Measurements from ENCODE around the gene RNF4.

The RNF4 gene

DNA sequence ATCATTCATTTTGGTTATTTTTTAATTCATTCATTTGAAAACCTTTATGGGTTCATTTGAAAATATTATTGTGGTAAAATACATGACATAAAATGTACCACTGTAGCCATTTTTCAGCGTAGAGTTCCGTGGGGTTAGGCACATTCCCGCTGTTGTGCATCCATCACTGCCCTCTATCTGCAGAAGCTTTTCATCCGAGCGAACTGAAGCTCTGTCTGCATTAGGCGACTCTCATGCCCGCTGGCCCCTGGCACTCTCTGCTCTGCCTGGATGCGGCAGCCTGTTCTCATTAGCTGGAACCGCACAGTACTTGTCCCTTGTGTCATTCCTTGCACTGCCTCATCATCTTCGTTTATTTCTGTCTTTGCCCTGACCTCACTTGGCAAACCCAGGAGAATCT is 32.6 kb upstream of the RNF4 start:
- Histone ChIP-seq H3K27ac (no peak overlapping the region), H3K9me3 (ENCODE audit: severe bottlenecking) (no peaks in the 10 kb centered on the region)
- DNase-seq = no peak

DNA sequence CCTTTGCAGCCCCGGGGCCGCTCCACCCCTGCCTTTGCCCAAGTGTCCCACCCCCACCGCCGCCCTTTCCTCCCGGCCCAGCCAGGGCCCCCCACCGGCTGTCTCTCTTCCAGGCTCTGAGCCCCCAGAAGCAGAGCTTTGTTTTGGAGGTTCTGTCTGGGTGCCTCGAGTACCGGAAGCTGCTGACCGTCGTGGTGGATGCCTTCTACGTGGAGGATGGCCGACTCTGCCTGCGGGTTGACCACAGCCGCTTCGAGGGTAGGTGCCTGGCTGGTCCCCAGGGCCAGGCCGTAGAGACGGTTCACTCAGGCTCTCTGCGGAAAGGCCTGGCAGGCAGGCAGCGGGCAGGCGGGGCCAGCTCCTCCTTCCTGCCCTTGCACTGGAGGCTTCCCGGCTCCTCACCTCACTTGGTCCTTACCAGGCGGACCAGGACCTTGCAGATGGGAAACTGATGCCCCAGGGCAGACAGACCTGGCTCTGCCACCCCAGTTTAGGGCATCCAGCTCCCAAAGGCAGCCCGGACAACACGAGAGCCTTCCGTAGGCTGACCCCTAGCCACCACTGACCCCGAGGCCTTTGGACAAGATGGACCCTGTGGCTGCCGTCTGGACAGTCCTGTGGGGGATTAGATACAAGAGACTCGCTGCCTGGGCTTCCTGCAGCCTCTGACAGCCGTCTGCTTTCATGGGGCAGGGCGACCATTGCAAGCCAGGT is 32.0 kb upstream of the RNF4 start:
- Histone ChIP-seq H3K4me3 (ENCODE audit: low read depth, low read length) (no peak overlapping the region), H3K36me3 (no peaks in the 10 kb centered on the region), H3K27me3 (ENCODE audit: insufficient read depth, low read depth, severe bottlenecking) (no peaks in the 10 kb centered on the region), H3K27ac (no peak overlapping the region), H3K9me3 (ENCODE audit: severe bottlenecking) (no peaks in the 10 kb centered on the region)
- TF ChIP-seq, protein P1, sequence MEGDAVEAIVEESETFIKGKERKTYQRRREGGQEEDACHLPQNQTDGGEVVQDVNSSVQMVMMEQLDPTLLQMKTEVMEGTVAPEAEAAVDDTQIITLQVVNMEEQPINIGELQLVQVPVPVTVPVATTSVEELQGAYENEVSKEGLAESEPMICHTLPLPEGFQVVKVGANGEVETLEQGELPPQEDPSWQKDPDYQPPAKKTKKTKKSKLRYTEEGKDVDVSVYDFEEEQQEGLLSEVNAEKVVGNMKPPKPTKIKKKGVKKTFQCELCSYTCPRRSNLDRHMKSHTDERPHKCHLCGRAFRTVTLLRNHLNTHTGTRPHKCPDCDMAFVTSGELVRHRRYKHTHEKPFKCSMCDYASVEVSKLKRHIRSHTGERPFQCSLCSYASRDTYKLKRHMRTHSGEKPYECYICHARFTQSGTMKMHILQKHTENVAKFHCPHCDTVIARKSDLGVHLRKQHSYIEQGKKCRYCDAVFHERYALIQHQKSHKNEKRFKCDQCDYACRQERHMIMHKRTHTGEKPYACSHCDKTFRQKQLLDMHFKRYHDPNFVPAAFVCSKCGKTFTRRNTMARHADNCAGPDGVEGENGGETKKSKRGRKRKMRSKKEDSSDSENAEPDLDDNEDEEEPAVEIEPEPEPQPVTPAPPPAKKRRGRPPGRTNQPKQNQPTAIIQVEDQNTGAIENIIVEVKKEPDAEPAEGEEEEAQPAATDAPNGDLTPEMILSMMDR (IDR thresholded peaks at IDR 0.05; ENCODE audit: low read depth, low read length) = no peak
- no peak for DNase-seq

More for the DNA sequence above, 32.6 kb upstream of the RNF4 start:
- no peaks in the 10 kb centered on the region for H3K36me3 ChIP-seq
- no peak overlapping the region for H3K4me3 ChIP-seq (ENCODE audit: low read depth, low read length)
- no peaks in the 10 kb centered on the region for H3K27me3 ChIP-seq (ENCODE audit: insufficient read depth, low read depth, severe bottlenecking)
- TF ChIP-seq, protein P1 (IDR thresholded peaks at IDR 0.05; ENCODE audit: low read depth, low read length) = peak; percentile 39; the same call in 1 of the 2 replicates

DNA sequence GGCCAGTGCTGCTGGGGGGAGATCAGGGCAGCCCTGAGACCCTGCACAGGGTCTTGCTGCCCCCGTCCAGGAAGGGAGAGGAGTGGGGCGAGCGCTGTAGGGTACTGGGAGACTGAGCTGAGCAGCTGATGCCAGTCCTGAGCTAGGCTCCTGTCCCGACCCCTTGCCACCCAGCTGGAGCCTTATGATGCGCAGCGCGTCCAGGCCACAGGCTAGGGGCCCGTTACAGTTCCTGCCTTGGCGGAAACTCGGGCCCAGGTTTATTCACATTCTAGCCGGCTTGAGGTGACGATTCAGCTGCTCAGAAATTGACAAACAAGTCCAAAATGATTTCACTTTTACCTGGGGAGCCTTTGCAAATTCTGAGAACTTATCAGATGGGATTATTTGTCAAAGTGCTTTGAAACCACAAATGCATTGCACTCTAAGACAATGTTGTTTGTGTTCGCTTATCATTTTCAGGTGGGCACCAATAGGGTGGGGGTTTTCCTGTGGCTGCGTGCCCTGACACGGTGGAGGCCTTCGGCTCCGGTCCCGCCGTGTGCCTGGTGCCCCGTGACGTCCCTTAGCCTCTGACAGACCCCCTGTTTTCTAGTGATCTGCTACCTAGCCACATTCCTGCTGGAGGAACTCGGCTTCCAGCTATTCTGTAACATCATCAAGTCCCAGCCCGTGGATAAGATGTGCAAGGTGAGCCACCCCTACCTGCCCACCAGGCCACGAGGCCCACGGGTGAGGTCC is 31.3 kb upstream of the RNF4 start:
- H3K36me3 ChIP-seq = no peaks in the 10 kb centered on the region
- TF ChIP-seq, protein P1 (IDR thresholded peaks at IDR 0.05; ENCODE audit: low read depth, low read length) = no peak
- no peak overlapping the region for H3K4me3 ChIP-seq (ENCODE audit: low read depth, low read length)
- H3K27ac ChIP-seq = no peak overlapping the region
- H3K27me3 ChIP-seq (ENCODE audit: insufficient read depth, low read depth, severe bottlenecking) = no peaks in the 10 kb centered on the region
- no peak for DNase-seq
- H3K9me3 ChIP-seq (ENCODE audit: severe bottlenecking) = no peaks in the 10 kb centered on the region

DNA sequence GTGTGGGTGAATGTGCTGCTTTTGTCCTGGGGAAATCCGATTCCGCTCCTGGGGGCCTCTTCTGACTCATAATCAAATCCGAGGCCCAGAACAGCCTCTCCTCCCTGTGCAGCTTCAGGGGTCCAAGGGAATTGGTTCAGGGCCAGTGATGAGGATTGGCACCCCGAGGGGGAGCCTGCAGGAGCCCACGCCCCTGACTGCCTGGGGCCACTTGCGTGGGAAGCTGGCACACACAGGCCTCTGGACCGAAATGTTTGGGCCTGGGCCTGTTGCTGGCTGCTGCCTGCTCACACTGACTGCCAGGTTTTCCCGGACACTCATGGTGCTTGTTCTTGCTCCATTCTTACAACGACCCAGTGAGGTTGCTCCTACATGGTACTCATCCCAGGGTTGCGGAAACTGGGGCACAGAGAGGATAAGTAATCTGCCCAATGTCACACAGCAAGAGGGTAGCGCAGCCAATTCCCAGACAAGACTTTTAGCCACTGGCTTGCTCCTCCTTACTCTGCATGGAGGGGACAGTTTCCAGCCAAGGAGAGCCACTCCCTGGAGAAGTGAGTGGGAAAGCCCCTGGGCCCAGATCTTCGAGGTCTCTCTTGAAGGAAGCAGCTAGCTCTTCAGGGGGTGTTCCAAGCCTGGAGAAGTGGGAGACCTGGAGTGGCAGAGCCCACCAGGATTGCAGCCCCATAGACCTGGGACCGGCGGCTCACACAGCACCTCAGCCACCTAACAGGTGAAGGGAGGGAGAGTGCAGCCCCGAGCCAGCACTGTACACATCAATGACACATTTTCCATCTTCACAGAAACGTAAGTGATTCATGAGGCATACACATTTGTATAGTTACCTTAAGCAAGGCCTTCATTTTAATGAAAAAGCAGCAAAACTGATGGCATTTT is 29.8 kb upstream of the RNF4 start:
- Histone ChIP-seq H3K4me3 (ENCODE audit: low read depth, low read length) (no peak overlapping the region), H3K9me3 (ENCODE audit: severe bottlenecking) (no peaks in the 10 kb centered on the region), H3K36me3 (no peaks in the 10 kb centered on the region), H3K27ac (no peak overlapping the region), H3K27me3 (ENCODE audit: insufficient read depth, low read depth, severe bottlenecking) (no peaks in the 10 kb centered on the region)
- DNase-seq = no peak
- TF ChIP-seq, protein P1 (IDR thresholded peaks at IDR 0.05; ENCODE audit: low read depth, low read length) = no peak

DNA sequence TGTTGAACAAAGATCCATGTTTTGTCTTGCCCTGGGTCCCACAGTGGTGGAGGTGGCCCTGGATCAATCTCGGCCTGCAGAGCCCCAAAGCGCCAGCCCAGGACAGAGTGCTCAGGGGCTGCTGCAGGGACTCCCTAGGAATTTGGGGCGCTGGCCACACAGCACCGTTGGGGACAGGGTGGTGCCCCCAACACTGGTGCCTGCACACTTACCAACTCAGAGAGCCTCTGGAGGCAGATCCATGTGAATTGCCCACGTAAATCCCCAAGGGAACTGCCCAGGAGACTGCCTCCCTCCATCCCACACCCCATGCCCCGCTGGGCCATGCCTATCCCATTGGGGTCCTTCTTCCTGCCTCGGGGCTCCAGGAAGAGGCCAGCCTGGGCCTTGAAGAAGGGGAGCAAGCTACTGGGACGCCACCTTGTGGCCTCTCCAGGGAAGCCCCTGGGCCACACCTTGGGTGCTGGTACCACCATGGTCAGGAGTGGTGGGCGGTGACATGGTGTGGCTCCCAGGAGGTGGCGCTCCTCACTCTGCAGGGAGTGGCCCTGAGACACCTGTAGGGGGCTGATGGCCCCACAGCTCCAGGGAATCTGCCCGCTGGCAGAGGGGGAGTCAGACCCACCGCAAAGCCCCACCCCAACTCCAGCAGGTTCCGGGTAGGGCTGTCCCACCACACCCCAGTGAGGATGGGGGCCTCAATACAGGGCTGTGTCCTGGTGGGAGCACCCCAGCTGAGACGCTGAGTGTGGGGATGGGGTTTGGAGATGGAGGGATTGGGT is 27.3 kb upstream of the RNF4 start:
- H3K27ac ChIP-seq = no peak overlapping the region; the same call in 1 of the 2 replicates
- H3K36me3 ChIP-seq = no peaks in the 10 kb centered on the region
- H3K4me3 ChIP-seq (ENCODE audit: low read depth, low read length) = peak overlapping the region; percentile 19; the same call in 1 of the 2 replicates
- H3K9me3 ChIP-seq (ENCODE audit: severe bottlenecking) = no peaks in the 10 kb centered on the region
- TF ChIP-seq, protein P1 (IDR thresholded peaks at IDR 0.05; ENCODE audit: low read depth, low read length) = peak; percentile 100
- H3K27me3 ChIP-seq (ENCODE audit: insufficient read depth, low read depth, severe bottlenecking) = no peaks in the 10 kb centered on the region
- peak; percentile 97 for DNase-seq
